GM20000 (cell line): Measurements from ENCODE around the gene SUV39H2.

ENCODE experiments used
- DNase-seq: peaks from one replicate; pipeline ENCODE4 v3.0.0; 2012; ENCODE audit warnings: low spot score
- CTCF ChIP-seq: IDR thresholded peaks from 2 replicates; pipeline ENCODE4 v1.5.1; 2012; ENCODE audit warnings: mild to moderate bottlenecking, control low read depth; ENCODE audit errors: extremely low read depth, missing control alignments

Gene SUV39H2, protein sequence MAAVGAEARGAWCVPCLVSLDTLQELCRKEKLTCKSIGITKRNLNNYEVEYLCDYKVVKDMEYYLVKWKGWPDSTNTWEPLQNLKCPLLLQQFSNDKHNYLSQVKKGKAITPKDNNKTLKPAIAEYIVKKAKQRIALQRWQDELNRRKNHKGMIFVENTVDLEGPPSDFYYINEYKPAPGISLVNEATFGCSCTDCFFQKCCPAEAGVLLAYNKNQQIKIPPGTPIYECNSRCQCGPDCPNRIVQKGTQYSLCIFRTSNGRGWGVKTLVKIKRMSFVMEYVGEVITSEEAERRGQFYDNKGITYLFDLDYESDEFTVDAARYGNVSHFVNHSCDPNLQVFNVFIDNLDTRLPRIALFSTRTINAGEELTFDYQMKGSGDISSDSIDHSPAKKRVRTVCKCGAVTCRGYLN

GRCh38 chr10:14878266-14879123 is at the start of gene SUV39H2:
SUV39H2 (plus strand) TSS chr10:14878866; CDS start chr10:14878889, 23 bp downstream.
- no peak for TF ChIP-seq CTCF
- peak; percentile 100 for DNase-seq

DNA sequence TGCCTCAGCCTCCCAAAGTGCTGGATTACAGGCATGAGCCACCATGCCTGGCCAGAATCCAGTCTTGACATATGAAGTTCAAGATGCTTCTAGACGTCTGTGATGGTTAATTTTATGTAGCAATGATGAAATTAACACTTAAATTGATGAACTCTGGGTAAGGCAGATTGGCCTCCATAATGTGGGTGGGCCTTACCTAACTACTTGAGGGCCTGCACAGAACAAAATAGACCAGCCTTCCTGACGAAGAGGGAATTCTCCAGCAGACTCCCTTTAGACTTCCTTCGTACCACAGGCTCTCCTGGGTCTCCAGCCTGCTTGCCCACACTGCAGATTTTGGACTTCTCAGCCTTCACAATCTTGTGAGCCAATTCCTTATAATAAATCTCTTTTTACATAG is 45.6 kb upstream of the SUV39H2 start:
- no peak for DNase-seq
- TF ChIP-seq CTCF = no peak

- DNase-seq = no peak
- TF ChIP-seq CTCF = no peak
Measured at GRCh38 chr10:14836208-14836607, 42.5 kb upstream of the SUV39H2 start.

GRCh38 chr10:14837003-14837756 is 41.5 kb upstream of the SUV39H2 start:
- no peak for TF ChIP-seq CTCF

DNA sequence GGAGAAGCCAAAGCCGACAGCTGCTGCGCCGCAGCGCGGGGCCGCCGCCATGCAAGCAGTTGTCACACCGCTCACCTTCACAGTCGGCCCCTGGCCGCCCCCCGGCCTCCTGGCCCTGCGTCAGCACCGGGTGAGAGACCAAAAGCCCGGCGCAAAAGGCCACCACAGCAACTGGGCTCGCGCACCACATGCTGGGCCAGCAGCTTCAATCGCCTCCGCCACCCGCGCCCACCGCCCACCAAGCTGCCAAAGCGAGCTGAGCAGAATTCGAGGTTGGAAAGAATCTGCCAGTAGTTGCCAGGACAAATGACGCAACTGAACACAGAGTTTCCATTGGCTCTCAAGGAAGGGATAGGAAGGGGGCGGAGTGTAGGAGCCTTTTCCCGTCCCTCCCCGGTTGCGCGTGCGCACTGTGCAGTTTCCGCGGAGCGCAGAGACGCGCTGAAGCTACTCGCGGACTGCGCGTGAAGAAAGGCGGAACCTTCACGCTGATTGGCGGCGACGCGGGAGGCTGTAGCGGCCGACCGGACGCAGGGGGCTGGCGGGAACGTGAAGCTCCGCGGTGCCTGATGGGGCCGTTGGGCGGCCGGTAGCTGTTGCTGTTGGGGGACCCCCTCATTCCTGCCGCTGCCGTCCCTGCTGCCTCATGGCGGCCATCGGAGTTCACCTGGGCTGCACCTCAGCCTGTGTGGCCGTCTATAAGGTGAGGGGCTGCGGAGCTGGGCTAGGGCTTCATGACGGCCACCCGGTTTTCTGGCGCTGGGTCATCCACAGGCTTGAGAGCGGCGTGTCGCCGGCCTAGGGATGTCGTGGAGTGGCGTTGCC is 40.7 kb upstream of the SUV39H2 start, which contains the start of the genes CDNF, HSPA14 and MSANTD7:
Gene CDNF (minus strand): TSS at position 281 of the 825 bp plus-strand sequence. CDS start 91 bp downstream, at position 190.
Gene HSPA14 (plus strand): TSS at position 550 of the 825 bp plus-strand sequence. CDS start 97 bp downstream, at position 647.
Gene MSANTD7 (plus strand): TSS at position 550 of the 825 bp plus-strand sequence. CDS start 3,979 bp downstream, outside the sequence.
- TF ChIP-seq CTCF = no peak
- DNase-seq = peak; percentile 98

More at GRCh38 chr10:14837003-14837756, 41.5 kb upstream of the SUV39H2 start:
- no peak for DNase-seq

DNA sequence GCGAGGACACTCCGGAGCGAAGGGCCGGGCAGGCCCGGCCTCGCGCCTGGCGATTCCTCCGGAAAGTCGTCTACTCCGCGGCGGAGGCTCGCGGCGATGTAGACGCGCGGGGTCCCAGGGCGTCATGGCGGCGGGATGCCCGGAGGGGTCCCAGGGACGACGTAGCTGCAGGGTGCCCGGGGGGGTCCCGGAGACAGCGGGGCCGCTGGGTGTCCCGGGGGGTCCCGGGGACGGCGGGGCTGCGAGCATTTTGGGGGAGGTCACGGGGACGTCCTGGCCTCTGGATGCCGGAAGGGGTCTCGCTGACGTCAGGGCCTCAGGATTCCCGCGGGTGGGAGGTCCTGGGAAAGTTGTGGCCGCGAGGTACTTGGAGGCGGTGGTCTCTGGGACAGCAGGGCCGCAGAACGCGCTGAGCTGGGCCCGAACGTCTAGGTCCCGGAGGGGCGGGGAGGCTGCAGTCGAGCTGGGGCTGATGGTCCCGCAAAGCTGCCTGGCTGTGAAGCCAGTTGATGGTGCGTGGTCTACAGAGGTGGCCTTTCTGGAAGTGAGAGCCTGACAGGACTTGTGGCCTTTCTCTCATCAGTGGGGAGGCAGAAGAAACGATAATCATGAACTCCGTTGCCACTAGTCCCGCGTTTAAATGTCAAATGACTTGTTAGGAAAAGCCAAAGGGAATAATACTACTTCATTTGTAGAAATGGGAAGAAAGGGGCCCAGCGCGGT is 39.9 kb upstream of the SUV39H2 start:
- TF ChIP-seq CTCF = no peak
- peak; percentile 50 for DNase-seq
